ENCODE measurements around the gene TMEM248. TPM values are rescaled to one million over a fixed set of nuclear protein-coding genes. Genes with fewer than 3 reads are reported as not detected.

Gene TMEM248
- total RNA-seq, 4 donors from 2014 or later: 119 to 179 (median 144) TPM

DNA sequence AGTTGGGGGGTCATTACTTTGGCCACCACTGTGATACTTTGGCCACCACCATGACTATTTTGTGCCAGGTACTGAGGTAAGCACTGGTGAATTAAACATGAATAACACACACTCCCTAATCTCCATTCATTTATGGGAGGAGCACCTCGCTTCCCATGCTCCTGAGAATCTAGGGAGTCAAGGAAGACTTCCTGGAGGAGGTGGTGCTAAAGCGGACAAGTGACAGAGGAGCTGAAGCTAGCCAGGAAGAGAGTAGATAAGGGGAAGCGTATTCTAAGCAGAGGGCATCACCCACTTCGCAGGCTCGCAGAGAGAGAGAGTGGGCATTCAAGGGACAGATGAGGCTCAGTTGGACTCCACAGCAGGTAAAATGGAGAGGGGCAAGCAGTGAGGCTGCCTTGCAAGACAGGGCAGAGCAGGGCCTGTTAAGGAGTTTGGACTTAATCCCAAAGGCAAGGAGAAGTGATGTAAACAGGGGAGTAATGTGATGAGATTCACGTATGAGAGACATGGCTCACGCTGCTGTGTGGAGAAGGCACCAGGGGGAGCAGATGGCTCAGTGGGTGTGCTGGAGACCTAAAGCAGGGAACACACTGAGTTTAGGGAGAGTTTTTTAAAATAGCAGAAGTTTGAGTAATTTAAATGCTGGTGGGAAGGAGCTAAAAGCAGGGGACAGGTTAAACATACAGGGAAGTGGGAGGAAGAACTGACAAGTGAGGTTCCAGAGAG lies 21.3 kb upstream of the TMEM248 start:
- H3K4me3 ChIP-seq (replicated peaks in 1 of 3): no peak overlapping the region

DNA sequence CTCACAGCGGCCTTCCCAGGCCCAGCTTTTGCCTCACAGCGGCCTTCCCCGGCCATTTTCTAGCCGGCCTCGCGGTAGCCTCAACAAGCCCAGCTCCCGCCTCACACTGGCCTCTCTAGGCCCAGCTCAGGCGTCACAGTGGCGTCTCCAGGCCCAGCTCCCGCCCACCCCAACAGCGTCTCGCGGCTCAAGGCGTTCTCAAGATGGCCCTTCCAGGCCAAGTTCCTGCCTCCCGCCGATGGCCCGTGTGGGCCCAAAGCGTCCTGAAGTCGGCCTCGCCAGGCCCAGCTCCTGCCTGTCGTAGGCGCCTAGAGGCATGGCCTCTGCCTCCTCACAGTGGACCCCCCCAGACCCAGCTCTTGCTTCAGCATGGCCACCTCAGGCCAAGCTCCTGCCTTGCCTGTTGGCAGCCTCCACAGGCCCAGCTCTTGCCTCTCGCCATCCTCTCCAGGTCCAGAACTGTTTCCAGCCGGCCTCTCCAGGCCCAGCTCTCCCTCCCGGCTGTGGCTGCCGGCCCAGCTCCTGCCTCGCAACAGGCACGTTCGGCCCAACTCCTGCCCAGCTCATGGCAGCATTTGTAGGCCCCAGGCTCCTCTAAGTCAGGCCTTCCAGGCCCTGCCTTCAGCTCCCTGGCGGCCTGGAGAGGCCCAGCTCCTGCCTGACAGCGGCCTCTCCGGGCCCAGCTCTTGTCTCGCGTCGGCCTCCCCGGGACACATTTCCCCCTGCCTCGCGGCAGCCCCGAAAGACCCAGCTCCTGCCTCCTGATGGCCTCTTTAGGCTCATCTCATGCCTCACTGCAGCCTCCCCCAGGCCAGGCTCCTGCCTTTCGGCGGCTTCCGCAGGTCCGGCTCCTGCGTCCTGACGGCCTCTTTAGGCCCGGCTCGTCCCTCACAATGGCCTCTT lies 18.8 kb upstream of the TMEM248 start:
- Histone ChIP-seq H3K4me1 (no peaks in the 10 kb centered on the region), H3K27ac (no peak overlapping the region), H3K27me3 (no peaks in the 10 kb centered on the region), H3K36me3 (peaks cover 0 to 3% of the 10 kb centered on the region in 2 donors), H3K9me3 (no peaks in the 10 kb centered on the region), H3K4me3 (replicated peaks in 1 of 3) (no peak overlapping the region)
- no peak for DNase-seq
- intact Hi-C loops (cut with DNase I): no loop called here
- TF ChIP-seq, protein P1, sequence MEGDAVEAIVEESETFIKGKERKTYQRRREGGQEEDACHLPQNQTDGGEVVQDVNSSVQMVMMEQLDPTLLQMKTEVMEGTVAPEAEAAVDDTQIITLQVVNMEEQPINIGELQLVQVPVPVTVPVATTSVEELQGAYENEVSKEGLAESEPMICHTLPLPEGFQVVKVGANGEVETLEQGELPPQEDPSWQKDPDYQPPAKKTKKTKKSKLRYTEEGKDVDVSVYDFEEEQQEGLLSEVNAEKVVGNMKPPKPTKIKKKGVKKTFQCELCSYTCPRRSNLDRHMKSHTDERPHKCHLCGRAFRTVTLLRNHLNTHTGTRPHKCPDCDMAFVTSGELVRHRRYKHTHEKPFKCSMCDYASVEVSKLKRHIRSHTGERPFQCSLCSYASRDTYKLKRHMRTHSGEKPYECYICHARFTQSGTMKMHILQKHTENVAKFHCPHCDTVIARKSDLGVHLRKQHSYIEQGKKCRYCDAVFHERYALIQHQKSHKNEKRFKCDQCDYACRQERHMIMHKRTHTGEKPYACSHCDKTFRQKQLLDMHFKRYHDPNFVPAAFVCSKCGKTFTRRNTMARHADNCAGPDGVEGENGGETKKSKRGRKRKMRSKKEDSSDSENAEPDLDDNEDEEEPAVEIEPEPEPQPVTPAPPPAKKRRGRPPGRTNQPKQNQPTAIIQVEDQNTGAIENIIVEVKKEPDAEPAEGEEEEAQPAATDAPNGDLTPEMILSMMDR (IDR thresholded peaks at IDR 0.05): no peak
- no peak for TF ChIP-seq POLR2A (IDR thresholded peaks at IDR 0.05)
- WGBS, 2 donors: 98% methylated on average over 45 of the region's 47 CpGs

More for the DNA sequence above, 21.3 kb upstream of the TMEM248 start:
- peaks cover 0 to 3% of the 10 kb centered on the region in 2 donors for H3K36me3 ChIP-seq
- H3K27me3 ChIP-seq: no peaks in the 10 kb centered on the region
- no peak overlapping the region for H3K27ac ChIP-seq
- no peak for DNase-seq
- TF ChIP-seq POLR2A (IDR thresholded peaks at IDR 0.05): no peak
- TF ChIP-seq, protein P1 (IDR thresholded peaks at IDR 0.05): no peak
- H3K4me1 ChIP-seq: no peaks in the 10 kb centered on the region
- intact Hi-C loops (cut with DNase I): no loop called here
- WGBS, 2 donors: 91 to 93% methylated on average over 7 of the region's 7 CpGs
- no peaks in the 10 kb centered on the region for H3K9me3 ChIP-seq

DNA sequence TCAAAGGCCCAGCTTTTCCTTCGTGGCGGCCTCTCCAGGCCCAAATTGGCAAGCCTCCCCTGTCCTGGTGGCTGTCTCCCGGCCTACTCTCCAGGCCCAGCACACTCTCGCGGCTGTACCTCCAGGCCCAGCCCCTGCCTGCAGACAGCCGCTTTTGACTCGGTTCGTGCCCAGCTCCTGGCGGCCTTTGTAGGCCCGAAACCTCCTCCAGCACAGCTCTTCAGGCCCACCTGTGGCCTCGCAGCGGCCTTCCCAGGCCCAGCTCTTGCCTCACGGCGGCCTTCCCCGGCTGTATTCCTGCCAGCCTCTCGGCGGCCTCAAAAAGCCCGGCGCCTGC lies 18.2 kb upstream of the TMEM248 start:
- Histone ChIP-seq H3K9me3 (no peaks in the 10 kb centered on the region), H3K27me3 (no peaks in the 10 kb centered on the region), H3K27ac (no peak overlapping the region), H3K4me1 (no peaks in the 10 kb centered on the region), H3K36me3 (peaks cover 0 to 3% of the 10 kb centered on the region in 2 donors), H3K4me3 (replicated peaks in 1 of 3) (no peak overlapping the region)
- TF ChIP-seq, protein P1 (IDR thresholded peaks at IDR 0.05): no peak
- TF ChIP-seq POLR2A (IDR thresholded peaks at IDR 0.05): no peak
- no peak for DNase-seq
- intact Hi-C loops (cut with DNase I): no loop called here
- 94 to 98% methylated on average over 14 to 18 of the region's 19 CpGs for WGBS, 2 donors

DNA sequence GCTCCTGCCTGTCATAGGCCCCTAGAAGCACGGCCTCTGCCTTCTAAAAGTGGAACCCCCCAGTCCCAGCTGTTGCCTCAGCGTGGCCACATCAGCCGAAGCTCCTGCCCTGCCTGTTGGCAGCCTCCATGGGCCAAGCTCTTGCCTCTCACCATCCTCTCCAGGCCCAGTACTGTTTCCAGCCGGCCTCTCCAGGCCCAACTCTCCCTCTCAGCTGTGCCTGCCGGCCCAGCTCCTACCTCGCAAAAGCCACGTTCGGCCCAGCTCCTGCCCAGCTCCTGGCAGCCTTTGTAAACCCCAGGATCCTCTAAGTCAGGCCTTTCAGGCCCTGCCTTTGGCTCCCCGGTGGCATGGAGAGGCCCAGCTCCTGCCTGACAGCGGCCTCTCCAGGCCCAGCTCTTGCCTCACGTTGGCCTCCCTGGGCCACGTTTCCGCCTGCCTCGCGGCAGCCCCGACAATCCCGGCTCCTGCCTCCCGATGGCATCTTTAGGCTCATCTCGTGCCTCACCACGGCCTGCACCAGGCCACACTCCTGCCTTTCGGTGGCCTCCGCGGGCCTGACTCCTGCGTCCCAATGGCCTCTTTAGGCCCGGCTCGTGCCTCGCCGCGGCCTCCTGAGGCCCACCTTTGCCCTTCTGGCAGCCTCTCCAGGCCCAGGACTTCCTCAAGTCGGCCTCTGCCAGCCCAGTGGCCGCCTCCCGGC lies 17.5 kb upstream of the TMEM248 start:
- no peak for TF ChIP-seq POLR2A (IDR thresholded peaks at IDR 0.05)
- TF ChIP-seq, protein P1 (IDR thresholded peaks at IDR 0.05): no peak
- Histone ChIP-seq H3K27ac (no peak overlapping the region), H3K4me3 (replicated peaks in 1 of 3) (no peak overlapping the region), H3K9me3 (no peaks in the 10 kb centered on the region), H3K4me1 (no peaks in the 10 kb centered on the region), H3K36me3 (peaks cover 0 to 3% of the 10 kb centered on the region in 2 donors), H3K27me3 (no peaks in the 10 kb centered on the region)
- intact Hi-C loops (cut with DNase I): no loop called here
- WGBS, 2 donors: 95 to 98% methylated on average over 31 of the region's 32 CpGs
- DNase-seq: no peak
